Measurements from ENCODE around the gene EPN2.

EPN2 gene

GRCh38 chr17:19341641-19342610 is 104.8 kb downstream of the EPN2 start:
- FAIRE-seq (no peak), DNase-seq (ENCODE audit: insufficient read length, low spot score) (no peak)
- no peak for TF ChIP-seq PAX5 (IDR thresholded peaks at IDR 0.05; ENCODE audit: insufficient read depth, low read length, severe bottlenecking)
- no peak for TF ChIP-seq POLR2A (IDR thresholded peaks at IDR 0.05; ENCODE audit: low read depth, low read length)
- no peak for TF ChIP-seq POU2F2 (IDR thresholded peaks at IDR 0.05; ENCODE audit: low read depth, low read length)
- no peak for TF ChIP-seq POLR2AphosphoS5 (IDR thresholded peaks at IDR 0.05; ENCODE audit: low read depth, low read length)
- no peak for TF ChIP-seq SPI1 (IDR thresholded peaks at IDR 0.05; ENCODE audit: low read depth, low read length)
- no peak for TF ChIP-seq TAF1 (IDR thresholded peaks at IDR 0.05; ENCODE audit: low read depth, low read length)

DNA sequence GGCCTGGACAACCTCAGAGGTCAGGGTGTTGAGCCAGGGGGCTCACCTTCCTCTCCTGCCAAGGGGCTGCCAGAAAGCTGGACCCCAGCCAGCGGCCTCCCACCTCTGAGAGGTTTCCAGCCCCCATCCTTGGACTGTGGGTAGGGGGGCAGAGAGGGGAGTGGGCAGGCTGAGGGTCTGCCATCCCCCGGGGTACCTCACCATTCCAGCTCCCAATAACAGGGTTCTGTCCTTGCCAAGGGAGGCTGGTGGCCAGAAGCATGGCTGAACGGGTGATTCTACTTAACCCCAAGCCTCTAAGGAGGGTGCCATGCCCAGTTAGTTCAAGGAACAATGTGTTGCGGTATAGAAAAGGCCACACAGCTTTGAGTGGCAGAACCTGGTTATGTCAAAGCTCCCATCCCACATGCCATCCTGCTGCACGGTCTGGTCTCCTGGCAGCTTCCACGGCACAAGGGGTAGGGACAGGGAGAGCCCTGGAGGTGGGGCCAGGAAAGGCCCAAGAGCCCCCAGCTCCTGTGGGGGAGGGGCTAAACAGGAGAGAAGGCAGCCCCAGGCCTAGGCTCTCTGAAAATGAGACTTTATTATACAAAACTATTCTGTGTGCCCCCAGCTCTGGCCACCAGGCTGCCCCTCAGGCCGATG is 105.6 kb downstream of the EPN2 start:
- FAIRE-seq = no peak
- TF ChIP-seq TAF1 (IDR thresholded peaks at IDR 0.05; ENCODE audit: low read depth, low read length) (no peak), PAX5 (IDR thresholded peaks at IDR 0.05; ENCODE audit: insufficient read depth, low read length, severe bottlenecking) (no peak), POLR2AphosphoS5 (IDR thresholded peaks at IDR 0.05; ENCODE audit: low read depth, low read length) (no peak), SPI1 (IDR thresholded peaks at IDR 0.05; ENCODE audit: low read depth, low read length) (no peak), POLR2A (IDR thresholded peaks at IDR 0.05; ENCODE audit: low read depth, low read length) (no peak), POU2F2 (IDR thresholded peaks at IDR 0.05; ENCODE audit: low read depth, low read length) (no peak)
- DNase-seq (ENCODE audit: insufficient read length, low spot score) = no peak

GRCh38 chr17:19343256-19343630 is 106.1 kb downstream of the EPN2 start:
- FAIRE-seq = no peak

GRCh38 chr17:19343671-19344151 is 106.5 kb downstream of the EPN2 start:
- TF ChIP-seq POU2F2 (IDR thresholded peaks at IDR 0.05; ENCODE audit: low read depth, low read length) (no peak), POLR2AphosphoS5 (IDR thresholded peaks at IDR 0.05; ENCODE audit: low read depth, low read length) (no peak), PAX5 (IDR thresholded peaks at IDR 0.05; ENCODE audit: insufficient read depth, low read length, severe bottlenecking) (no peak), SPI1 (IDR thresholded peaks at IDR 0.05; ENCODE audit: low read depth, low read length) (no peak), TAF1 (IDR thresholded peaks at IDR 0.05; ENCODE audit: low read depth, low read length) (no peak), POLR2A (IDR thresholded peaks at IDR 0.05; ENCODE audit: low read depth, low read length) (no peak)
- DNase-seq (ENCODE audit: insufficient read length, low spot score) (no peak), FAIRE-seq (no peak)

More at GRCh38 chr17:19343256-19343630, 106.1 kb downstream of the EPN2 start:
- no peak for DNase-seq (ENCODE audit: insufficient read length, low spot score)
- TF ChIP-seq POLR2AphosphoS5 (IDR thresholded peaks at IDR 0.05; ENCODE audit: low read depth, low read length) (no peak), POLR2A (IDR thresholded peaks at IDR 0.05; ENCODE audit: low read depth, low read length) (no peak), POU2F2 (IDR thresholded peaks at IDR 0.05; ENCODE audit: low read depth, low read length) (no peak)

GRCh38 chr17:19344311-19345066 is 107.3 kb downstream of the EPN2 start:
- no peak for TF ChIP-seq SPI1 (IDR thresholded peaks at IDR 0.05; ENCODE audit: low read depth, low read length)
- TF ChIP-seq POLR2A (IDR thresholded peaks at IDR 0.05; ENCODE audit: low read depth, low read length) = no peak
- no peak for TF ChIP-seq TAF1 (IDR thresholded peaks at IDR 0.05; ENCODE audit: low read depth, low read length)
- no peak for TF ChIP-seq POU2F2 (IDR thresholded peaks at IDR 0.05; ENCODE audit: low read depth, low read length)
- no peak for TF ChIP-seq POLR2AphosphoS5 (IDR thresholded peaks at IDR 0.05; ENCODE audit: low read depth, low read length)
- no peak for TF ChIP-seq PAX5 (IDR thresholded peaks at IDR 0.05; ENCODE audit: insufficient read depth, low read length, severe bottlenecking)
- DNase-seq (ENCODE audit: insufficient read length, low spot score) = no peak
- FAIRE-seq = no peak

GRCh38 chr17:19345067-19345460 is 107.9 kb downstream of the EPN2 start:
- DNase-seq (ENCODE audit: insufficient read length, low spot score) = no peak
- FAIRE-seq = no peak

DNA sequence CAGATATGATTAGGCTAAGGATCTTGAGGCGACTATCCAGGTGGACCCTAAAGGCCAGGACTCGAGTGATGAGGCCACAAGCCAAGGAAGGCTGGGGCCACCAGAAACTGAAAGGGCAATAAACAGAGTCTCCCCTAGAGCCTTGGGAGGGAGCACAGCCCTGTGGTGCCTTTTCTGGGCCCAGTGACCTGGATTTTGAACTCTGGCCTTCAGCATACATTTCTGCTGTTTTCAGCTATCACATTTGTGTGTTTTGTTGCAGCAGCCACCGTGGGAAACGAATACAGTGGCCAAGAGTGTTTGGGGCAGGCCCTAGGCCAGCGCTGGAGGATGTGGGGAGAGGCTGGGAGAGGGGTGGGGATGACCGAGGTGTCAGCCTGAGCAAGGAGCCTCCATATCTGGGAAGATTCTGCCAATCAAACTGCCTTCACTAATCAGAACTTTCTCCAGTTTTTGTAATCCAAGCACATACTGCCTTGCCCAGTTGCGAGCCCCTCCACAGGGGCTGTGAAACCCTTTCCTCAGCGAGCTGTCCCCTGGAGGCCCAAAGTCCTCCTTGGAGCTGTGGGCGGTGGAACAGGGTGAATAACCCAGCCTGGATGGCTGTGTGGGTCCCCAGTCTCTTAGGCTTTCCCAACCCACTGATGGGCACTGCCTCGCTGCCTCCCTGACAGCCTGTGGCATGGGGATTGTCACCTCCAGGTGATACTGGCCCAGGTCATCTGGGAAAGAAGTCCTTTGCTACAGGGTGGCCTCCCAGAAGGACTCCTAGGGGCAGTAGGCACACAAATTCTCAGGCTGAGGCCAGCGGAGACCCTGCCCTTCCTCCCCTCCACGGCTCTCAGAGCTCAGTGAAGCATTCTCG is 108.6 kb downstream of the EPN2 start:
- TF ChIP-seq SPI1 (IDR thresholded peaks at IDR 0.05; ENCODE audit: low read depth, low read length) = no peak
- TF ChIP-seq POLR2A (IDR thresholded peaks at IDR 0.05; ENCODE audit: low read depth, low read length) = no peak
- no peak for TF ChIP-seq PAX5 (IDR thresholded peaks at IDR 0.05; ENCODE audit: insufficient read depth, low read length, severe bottlenecking)
- TF ChIP-seq TAF1 (IDR thresholded peaks at IDR 0.05; ENCODE audit: low read depth, low read length) = no peak
- no peak for TF ChIP-seq POU2F2 (IDR thresholded peaks at IDR 0.05; ENCODE audit: low read depth, low read length)
- no peak for TF ChIP-seq POLR2AphosphoS5 (IDR thresholded peaks at IDR 0.05; ENCODE audit: low read depth, low read length)
- no peak for FAIRE-seq
- DNase-seq (ENCODE audit: insufficient read length, low spot score) = no peak

More at GRCh38 chr17:19345067-19345460, 107.9 kb downstream of the EPN2 start:
- no peak for TF ChIP-seq POLR2A (IDR thresholded peaks at IDR 0.05; ENCODE audit: low read depth, low read length)
- TF ChIP-seq SPI1 (IDR thresholded peaks at IDR 0.05; ENCODE audit: low read depth, low read length) = no peak
- no peak for TF ChIP-seq POU2F2 (IDR thresholded peaks at IDR 0.05; ENCODE audit: low read depth, low read length)
- no peak for TF ChIP-seq TAF1 (IDR thresholded peaks at IDR 0.05; ENCODE audit: low read depth, low read length)
- TF ChIP-seq POLR2AphosphoS5 (IDR thresholded peaks at IDR 0.05; ENCODE audit: low read depth, low read length) = no peak
- TF ChIP-seq PAX5 (IDR thresholded peaks at IDR 0.05; ENCODE audit: insufficient read depth, low read length, severe bottlenecking) = no peak

Measured in GM12891 (cell line).